ENCODE results near the gene BRME1. TPM values are rescaled to one million over a fixed set of nuclear protein-coding genes. Genes with fewer than 3 reads are reported as not detected.

BRME1 gene
- total RNA-seq, 1 donor from 2014 or later, result 0.49 TPM

GRCh38 chr19:13847407-13848339 is 58.2 kb downstream of the BRME1 start:
- H3K27me3 ChIP-seq, result peaks cover 13% of the 10 kb centered on the region
- Mint-ChIP-seq H3K36me3 (no peaks in the 10 kb centered on the region), H3K27ac (peak overlapping the region; percentile 100), H3K27me3 (ENCODE audit: insufficient read depth, low read depth) (peaks cover 20% of the 10 kb centered on the region), H3K9me3 (no peaks in the 10 kb centered on the region), H3K4me3 (peak overlapping the region; percentile 83), H3K4me1 (peaks cover 48% of the 10 kb centered on the region)
- H3K4me1 ChIP-seq, result peaks cover 23% of the 10 kb centered on the region
- H3K4me3 ChIP-seq, result peak overlapping the region; percentile 63
- no peaks in the 10 kb centered on the region for H3K36me3 ChIP-seq
- peak; percentile 91 for DNase-seq (ENCODE audit: low spot score)
- peak overlapping the region; percentile 95 for H3K27ac ChIP-seq
- TF ChIP-seq, protein P1, sequence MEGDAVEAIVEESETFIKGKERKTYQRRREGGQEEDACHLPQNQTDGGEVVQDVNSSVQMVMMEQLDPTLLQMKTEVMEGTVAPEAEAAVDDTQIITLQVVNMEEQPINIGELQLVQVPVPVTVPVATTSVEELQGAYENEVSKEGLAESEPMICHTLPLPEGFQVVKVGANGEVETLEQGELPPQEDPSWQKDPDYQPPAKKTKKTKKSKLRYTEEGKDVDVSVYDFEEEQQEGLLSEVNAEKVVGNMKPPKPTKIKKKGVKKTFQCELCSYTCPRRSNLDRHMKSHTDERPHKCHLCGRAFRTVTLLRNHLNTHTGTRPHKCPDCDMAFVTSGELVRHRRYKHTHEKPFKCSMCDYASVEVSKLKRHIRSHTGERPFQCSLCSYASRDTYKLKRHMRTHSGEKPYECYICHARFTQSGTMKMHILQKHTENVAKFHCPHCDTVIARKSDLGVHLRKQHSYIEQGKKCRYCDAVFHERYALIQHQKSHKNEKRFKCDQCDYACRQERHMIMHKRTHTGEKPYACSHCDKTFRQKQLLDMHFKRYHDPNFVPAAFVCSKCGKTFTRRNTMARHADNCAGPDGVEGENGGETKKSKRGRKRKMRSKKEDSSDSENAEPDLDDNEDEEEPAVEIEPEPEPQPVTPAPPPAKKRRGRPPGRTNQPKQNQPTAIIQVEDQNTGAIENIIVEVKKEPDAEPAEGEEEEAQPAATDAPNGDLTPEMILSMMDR (IDR thresholded peaks at IDR 0.05), result peak; percentile 33
- TF ChIP-seq EZH2phosphoT487 (IDR thresholded peaks at IDR 0.05) (no peak), EZH2 (IDR thresholded peaks at IDR 0.05) (no peak)
- H3K9ac ChIP-seq, result peak overlapping the region; percentile 40
- H3K9me3 ChIP-seq (ENCODE audit: low read depth), result no peaks in the 10 kb centered on the region
- peak overlapping the region; percentile 58 for H2AFZ ChIP-seq (replicated peaks)
- H3K79me2 ChIP-seq (ENCODE audit: low read depth), result no peaks in the 10 kb centered on the region
- H4K20me1 ChIP-seq (ENCODE audit: low read depth), result no peaks in the 10 kb centered on the region
- H3K4me2 ChIP-seq, result peak overlapping the region; percentile 80
- peaks cover 60% of the 10 kb centered on the region for H3F3A ChIP-seq (ENCODE audit: low read depth)

DNA sequence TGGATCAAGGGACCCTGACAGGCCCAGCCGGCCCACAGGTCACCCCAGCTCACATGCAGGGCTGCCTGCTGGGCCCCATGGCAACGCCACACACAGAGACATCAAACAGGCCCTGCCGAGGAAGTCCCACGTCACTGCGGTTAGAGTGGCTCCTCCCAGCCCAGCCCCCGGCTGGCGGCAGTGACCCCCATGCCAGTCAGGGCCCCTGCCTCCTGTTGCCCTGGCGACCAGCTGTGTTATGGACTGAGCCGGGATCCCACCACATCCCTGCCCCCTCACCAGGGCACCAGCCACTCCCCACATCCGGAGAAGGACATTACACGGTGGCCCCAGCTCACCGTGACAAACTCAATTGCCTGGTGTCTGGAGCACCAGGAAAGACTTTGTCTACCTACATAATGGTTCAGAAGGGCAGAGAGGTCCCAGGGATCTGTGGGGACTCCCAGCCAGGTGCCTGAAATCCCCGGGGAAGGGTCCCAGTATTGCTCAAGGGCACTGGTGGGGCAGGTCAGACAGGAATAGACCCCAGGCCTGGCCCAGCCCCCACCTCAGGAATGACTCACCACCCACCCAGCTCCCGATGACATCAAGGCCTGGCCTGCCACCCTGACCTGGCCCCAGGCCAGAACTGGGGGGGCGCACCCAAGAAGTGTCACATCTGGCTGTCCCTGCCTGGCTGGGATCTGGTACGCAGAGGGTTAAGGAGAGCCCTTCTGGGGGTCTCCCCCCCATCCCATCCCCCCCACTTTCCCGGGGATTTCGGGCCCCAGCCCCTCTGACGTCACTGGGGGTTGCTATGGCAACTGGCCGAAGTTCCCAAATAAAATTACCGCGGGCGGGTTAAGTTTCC is 59.1 kb downstream of the BRME1 start:
- Mint-ChIP-seq H3K36me3 (no peaks in the 10 kb centered on the region), H3K27ac (peak overlapping the region; percentile 100), H3K4me1 (peaks cover 52% of the 10 kb centered on the region), H3K9me3 (no peaks in the 10 kb centered on the region), H3K27me3 (ENCODE audit: insufficient read depth, low read depth) (peaks cover 20% of the 10 kb centered on the region), H3K4me3 (peak overlapping the region; percentile 83)
- Histone ChIP-seq H3K4me2 (peak overlapping the region; percentile 80), H3K27ac (peak overlapping the region; percentile 95), H3K4me3 (peak overlapping the region; percentile 63), H4K20me1 (ENCODE audit: low read depth) (no peaks in the 10 kb centered on the region), H3K79me2 (ENCODE audit: low read depth) (no peaks in the 10 kb centered on the region), H3K4me1 (peaks cover 23% of the 10 kb centered on the region), H3K27me3 (peaks cover 21% of the 10 kb centered on the region), H3F3A (ENCODE audit: low read depth) (peaks cover 60% of the 10 kb centered on the region), H3K9me3 (ENCODE audit: low read depth) (no peaks in the 10 kb centered on the region), H2AFZ (replicated peaks) (peak overlapping the region; percentile 58), H3K9ac (no peak overlapping the region), H3K36me3 (no peaks in the 10 kb centered on the region)
- TF ChIP-seq EZH2 (IDR thresholded peaks at IDR 0.05), result no peak
- TF ChIP-seq, protein P1 (IDR thresholded peaks at IDR 0.05), result no peak
- no peak for TF ChIP-seq EZH2phosphoT487 (IDR thresholded peaks at IDR 0.05)
- DNase-seq (ENCODE audit: low spot score), result peak; percentile 97

- Histone ChIP-seq H3F3A (ENCODE audit: low read depth) (peaks cover 55% of the 10 kb centered on the region), H3K4me3 (no peak overlapping the region), H2AFZ (replicated peaks) (no peak overlapping the region), H3K9me3 (ENCODE audit: low read depth) (no peaks in the 10 kb centered on the region), H3K27ac (no peak overlapping the region), H3K79me2 (ENCODE audit: low read depth) (no peaks in the 10 kb centered on the region), H3K36me3 (no peaks in the 10 kb centered on the region), H3K9ac (no peak overlapping the region), H3K27me3 (peaks cover 14% of the 10 kb centered on the region), H4K20me1 (ENCODE audit: low read depth) (no peaks in the 10 kb centered on the region), H3K4me1 (peaks cover 23% of the 10 kb centered on the region), H3K4me2 (peak overlapping the region; percentile 93)
- H3K36me3 Mint-ChIP-seq, result no peaks in the 10 kb centered on the region
- peaks cover 19% of the 10 kb centered on the region for H3K27me3 Mint-ChIP-seq (ENCODE audit: insufficient read depth, low read depth)
- H3K4me3 Mint-ChIP-seq, result peak overlapping the region; percentile 92
- H3K27ac Mint-ChIP-seq, result peak overlapping the region; percentile 72
- no peak for TF ChIP-seq EZH2phosphoT487 (IDR thresholded peaks at IDR 0.05)
- TF ChIP-seq, protein P1 (IDR thresholded peaks at IDR 0.05), result no peak
- no peak for TF ChIP-seq EZH2 (IDR thresholded peaks at IDR 0.05)
- no peak for DNase-seq (ENCODE audit: low spot score)
- H3K4me1 Mint-ChIP-seq, result peaks cover 50% of the 10 kb centered on the region
- no peaks in the 10 kb centered on the region for H3K9me3 Mint-ChIP-seq
Observed at GRCh38 chr19:13844130-13844631, 61.7 kb downstream of the BRME1 start.

Data from neural progenitor cell (in vitro differentiated cells).